HuH-7 (cell line): ENCODE data around the gene NDUFC2.
"Not testable (repeated sequence)": the region's sequence is repeated elsewhere in the genome, so short reads cannot be mapped to it uniquely, and the experiment has no call there.

Experiments used
- DNase-seq: peaks from one replicate; pipeline ENCODE4 v3.0.0; 2011; ENCODE audit warnings: low spot score

NDUFC2 gene

DNA sequence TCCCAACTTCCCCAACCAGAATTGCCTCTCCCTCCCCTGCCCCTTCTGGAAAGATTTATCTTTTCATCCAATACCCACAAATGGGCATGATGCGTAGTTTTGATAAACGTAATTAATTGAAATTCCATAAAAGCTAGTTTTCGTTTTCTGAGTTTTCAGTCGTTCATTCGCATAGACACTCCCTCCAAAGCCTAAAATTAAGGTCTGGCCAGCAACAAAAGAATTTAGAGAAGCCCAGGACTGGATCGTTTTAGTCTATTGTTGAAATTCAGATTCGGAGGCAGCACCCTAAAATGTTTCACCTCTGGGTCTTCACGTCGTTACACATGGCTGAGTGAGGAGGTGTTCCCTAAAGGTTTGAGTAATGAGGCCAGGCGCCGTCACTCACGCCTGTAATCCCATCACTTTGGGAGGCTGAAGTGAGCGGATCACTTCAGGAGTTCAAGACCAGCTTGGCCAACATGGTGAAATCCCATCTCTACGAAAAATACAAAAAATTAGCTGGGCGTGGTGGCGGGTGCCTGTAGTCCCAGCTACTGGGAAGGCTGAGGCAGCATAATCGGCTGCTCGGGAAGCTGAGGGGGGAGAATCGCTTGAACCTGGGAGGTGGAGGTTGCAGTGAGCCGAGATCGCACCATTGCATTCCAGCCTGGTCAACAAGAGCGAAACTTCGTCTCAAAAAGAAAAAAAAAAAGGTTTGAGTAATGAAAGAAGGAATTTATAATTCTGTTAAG, 589 bp upstream of the NDUFC2 start:
- no peak for DNase-seq

DNA sequence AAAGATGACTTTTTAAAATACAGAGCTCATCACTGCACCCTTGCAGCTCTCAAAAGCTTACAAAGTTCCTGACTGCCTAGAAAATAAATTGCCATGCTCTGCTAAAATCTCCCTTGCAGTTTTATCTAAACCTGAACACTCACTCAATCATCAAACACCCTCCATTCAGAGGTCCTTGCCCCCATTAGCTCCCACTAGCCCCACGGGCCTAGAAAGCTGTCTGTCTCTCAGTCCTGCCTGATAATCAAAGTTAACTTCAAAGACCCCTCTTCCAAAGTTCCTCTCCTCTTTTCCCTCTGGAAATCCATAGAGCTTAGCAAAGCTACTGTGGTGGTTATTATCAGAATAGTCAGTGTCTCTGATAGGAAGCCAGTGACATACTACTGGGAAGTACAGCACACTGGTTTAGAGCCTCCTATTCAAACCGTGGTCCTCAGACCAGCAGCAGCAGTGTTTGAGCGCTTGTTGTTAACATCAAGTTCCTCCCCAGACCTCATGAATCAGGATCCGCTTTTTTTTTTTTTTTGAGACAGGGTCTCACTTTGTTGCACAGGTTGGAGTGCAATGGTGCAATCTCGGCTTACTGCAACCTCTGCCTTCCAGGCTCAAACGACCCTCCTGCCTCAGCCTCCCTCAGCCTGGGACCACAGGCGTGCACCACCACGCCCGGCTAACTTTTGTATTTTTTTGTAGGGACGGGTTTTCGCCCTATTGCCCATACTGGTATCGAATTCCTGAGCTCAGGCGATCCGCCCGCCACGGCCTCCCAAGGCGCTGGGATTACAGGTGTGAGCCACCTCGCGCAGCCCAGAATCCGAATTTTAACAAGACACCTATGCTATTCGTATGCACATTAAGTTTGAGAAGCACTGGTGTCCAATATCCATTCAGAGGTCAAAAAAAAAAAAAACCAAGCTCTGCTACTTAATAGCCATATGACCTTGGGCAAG, 1.2 kb downstream of the NDUFC2 start:
- no peak for DNase-seq

DNA sequence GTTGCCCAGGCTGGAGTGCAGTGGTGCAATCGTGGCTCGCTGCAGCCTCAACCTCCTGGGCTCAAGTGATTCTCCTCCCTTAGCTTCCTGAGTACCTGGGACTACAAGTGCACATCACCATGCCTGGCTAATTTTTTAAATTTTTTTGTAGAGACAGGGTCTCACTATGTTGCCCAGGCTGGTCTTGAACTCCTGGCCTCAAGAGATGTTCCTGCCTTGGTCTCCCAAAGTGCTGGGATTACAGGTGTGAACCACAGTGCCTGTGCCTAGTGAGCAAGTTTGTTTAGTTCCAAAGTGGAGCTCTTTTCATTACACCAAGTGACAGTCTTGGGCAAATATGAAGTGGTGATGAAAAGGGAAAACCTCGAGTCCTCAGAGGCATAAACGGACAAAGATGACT, 2.1 kb downstream of the NDUFC2 start:
- DNase-seq = not testable (repeated sequence)

- no peak for DNase-seq
These were observed 2.8 kb downstream of the NDUFC2 start for GRCh38 chr11:78076733-78077403.

DNA sequence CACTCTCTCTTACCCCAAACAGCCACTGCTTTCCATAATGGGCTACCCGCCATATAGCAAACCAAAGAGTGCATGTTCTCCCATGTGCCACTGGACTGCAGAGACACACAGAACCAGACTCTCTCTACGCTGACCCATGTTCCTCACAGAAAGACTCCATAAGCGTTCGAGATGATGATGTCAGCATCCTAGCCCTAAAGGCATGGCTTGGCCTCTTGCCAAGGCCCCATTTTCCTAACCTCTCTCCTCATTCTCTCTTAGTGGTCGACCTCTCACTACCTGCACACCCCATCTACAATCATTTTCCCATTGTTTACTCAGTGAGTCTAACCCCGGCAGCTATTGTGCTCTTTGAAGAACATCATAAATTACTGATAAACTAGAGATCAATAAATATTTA, 4.9 kb downstream of the NDUFC2 start:
- DNase-seq = no peak

GRCh38 chr11:78072455-78072854, 7.2 kb downstream of the NDUFC2 start:
- DNase-seq = no peak

DNA sequence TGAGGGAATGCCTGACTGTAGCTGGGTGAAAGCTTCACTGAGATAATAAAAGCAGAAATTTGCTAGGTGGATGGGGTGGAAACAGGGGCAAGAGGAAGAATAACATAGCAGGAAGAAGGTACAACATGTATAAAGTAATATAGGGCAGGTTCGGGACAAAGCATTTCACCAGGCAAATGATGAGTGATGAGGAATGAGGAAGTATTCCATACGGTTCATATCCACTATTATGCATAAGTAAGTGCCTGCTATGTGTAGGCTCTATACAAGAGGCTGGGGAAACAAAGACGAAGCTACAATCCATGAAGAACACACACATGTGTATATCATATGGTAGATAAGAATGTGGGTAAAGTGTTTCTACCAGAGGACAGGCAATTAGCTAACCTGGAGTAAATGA, 7.9 kb downstream of the NDUFC2 start:
- no peak for DNase-seq

- DNase-seq = no peak
These were observed 9.0 kb downstream of the NDUFC2 start for GRCh38 chr11:78070621-78071020.

GRCh38 chr11:78069465-78069864, 10.2 kb downstream of the NDUFC2 start:
- no peak for DNase-seq

DNA sequence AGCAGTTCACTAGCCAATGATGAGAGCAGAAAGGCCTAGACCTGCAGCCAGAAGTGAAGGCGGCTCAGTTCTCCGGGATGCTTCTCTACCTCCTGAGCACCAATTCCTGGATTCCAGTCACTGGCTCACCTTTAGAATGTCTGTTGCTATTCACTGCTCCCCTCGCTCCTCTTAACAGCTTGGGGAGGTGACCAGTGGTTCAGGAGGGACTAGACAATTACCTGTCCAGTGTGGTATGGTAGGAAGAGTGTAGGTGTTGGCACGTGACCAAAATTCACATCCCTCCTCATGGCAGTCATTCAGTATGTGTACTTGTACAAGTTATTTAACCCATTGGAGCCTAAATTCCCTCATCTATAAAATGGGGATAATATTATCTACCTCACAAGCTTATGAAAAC, 12.0 kb downstream of the NDUFC2 start:
- no peak for DNase-seq

DNA sequence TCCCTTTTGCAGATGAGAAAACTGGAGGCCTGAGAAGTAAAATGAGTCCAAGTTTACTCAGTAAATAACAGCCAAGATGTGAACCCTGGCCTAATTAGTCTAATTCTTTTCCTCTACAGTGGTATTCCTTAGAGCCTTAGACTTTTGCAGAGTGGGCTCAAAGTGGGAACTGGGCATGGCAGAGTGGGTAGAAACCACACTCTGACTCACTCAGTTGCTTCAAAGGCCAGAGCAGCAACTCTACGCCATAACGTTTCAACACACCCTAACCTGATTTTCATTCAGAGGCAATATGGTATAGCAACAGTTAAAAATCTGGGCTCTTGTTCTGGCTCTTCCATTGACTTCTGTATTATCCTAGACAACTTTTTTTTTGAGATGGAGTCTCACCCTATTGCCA, 13.2 kb downstream of the NDUFC2 start:
- no peak for DNase-seq

- no peak for DNase-seq
These were observed 14.5 kb downstream of the NDUFC2 start for GRCh38 chr11:78065203-78065602.

DNA sequence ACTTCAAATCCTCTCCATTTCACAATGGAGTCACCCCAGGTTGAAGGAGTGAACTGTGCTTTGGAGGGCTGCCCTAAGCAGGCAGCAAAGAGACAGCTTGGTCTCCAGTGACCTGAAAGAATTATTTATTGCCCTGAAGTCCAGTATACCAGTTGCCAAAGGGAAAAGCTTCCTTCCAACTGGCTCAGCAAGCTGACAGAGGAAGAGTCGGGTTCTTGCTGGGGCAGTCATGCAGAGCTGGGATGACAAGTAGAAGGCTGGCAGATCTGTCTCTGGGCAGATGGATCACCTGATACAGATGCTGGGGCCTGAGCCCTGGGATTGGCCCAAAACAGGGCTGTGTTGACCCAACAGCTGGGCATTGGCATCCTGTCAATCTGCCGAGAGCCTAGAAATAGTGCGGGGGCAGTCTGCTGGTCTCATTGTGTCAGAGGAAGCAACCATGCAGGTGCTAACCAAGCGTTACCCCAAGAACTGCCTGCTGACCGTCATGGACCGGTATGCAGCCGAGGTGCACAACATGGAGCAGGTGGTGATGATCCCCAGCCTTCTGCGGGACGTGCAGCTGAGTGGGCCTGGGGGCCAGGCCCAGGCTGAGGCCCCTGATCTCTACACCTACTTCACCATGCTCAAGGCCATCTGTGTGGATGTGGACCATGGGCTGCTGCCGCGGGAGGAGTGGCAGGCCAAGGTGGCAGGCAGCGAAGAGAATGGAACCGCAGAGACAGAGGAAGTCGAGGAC, 16.1 kb downstream of the NDUFC2 start, which contains the start of gene THRSP:
THRSP (plus strand) TSS at position 422 of the 742 bp plus-strand sequence; CDS start at position 443, 21 bp downstream.
- DNase-seq = no peak

DNA sequence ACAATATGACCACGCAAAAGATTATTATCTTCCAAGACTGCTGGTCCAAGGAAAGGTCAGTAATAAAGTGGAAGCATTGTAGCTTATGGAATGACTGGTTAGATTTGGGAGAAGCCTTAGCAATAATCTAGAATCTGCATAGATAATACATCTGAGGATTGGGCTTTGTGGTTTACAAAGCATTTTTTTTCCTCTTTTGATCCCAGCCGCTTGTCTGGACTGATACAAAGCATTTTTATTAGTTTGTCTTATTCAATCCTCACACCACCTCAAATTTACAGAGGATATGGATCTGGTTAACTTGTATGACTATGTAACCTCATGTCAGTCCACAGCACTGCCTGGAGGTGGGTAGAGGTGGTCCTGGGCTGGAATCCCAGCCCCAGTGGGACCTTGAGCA, 17.0 kb downstream of the NDUFC2 start:
- DNase-seq = no peak

- DNase-seq = no peak
These were observed 17.7 kb downstream of the NDUFC2 start for GRCh38 chr11:78061921-78062311.

DNA sequence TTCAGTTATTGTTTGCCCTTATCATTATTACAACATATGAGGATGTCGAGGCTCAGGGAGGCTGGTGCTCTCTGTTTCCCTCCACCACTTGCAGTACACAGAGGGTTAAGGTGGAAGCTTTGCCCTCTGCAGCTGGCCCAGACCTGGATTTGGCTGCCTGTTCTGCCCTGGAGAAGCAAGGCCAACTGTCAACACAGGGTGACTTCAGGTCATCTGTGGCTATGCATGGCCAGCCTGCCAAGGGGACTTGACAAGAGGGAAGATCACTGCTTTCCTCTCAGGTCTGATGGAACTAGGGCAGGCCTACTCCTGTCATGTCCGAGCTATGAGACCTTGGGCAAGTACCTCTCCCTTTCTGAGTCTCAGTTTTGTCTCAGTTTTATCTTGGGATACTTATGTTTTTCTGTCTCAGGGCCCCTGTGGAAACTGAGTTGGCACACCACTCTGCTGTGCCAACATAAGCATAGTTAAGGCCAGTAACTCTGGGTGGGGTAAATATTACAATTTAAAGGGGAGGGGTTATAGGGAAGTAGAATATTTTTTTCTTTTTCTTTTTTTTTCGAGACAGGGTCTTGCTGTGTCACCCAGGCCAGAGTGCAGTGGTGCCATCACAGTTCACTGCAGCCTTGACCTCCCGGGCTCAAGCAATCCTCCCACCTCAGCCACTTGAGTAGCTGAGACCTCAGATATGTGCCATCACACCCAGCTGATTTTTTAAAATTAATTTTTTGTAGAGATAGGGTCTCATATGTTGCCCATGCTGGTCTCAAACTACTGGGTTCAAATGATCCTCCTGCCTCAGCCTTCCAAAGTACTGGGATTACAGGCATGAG, 18.4 kb downstream of the NDUFC2 start:
- no peak for DNase-seq

DNA sequence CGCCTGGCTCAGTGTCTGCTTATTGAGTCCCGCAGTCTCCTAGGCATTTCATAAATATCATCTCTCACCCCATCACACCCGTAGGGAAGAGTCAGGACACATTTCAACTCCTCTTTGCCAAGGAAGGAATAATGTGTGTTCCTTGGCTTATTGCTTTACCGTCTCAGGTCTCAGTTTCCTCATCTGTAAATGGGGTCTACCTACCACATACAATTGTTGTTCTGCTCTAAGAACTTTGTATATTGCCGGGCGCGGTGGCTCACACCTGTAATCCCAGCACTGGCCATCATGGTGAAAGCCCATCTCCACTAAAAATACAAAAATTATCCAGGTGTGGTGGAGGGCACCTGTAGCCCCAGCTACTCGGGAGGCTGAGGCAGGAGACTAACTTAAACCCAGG, 19.1 kb downstream of the NDUFC2 start:
- DNase-seq = no peak

DNA sequence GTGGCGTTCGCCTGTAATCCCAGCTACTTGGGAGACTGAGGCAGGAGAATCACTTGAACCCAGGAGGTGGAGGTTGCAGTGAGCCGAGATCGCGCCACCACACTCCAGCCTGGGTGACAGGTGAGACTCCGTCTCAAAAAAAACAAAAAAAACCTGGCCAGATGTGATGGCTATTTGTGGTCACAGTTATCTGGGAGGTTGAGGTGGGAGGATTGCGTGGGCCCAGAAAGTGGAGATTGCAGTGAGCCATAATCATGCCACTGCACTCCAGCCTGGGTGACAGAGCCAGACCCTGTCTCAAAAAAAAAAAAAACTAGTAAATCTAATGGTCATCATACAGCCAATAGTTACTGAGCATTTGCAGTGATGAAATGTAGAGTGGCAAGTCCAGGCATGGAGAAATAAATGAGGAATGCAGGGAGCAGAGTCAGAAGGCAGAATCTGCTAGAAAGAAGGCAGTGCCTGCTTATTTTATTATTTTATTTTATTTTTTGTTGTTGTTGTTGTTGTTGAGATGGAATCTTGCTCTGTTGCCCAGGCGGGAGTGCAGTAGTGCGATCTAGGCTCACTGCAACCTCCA, 19.8 kb downstream of the NDUFC2 start:
- DNase-seq = not testable (repeated sequence)

- no peak for DNase-seq
These were observed 22.1 kb downstream of the NDUFC2 start for GRCh38 chr11:78057462-78058055.

- DNase-seq = no peak
These were observed 23.6 kb downstream of the NDUFC2 start for GRCh38 chr11:78056093-78056492.
